ENCODE measurements around the gene ELOB. TPM values are rescaled to one million over a fixed set of nuclear protein-coding genes. Genes with fewer than 3 reads are reported as not detected.

The ELOB gene
- total and polyA plus RNA-seq, 4 experiments from 2014 or later = 83.0 to 270 (median 177) TPM

- peak in 4 of 5 donors; percentile 28 to 49 (median 36) for DNase-seq
- H3K36me3 Mint-ChIP-seq = no peaks in the 10 kb centered on the region
- H3K9me3 Mint-ChIP-seq = no peaks in the 10 kb centered on the region
- intact Hi-C loops (cut with micrococcal nuclease) = no loop called here
- ChIA-PET POLR2A (ENCODE audit: partially characterized antibody) (interaction anchor here (0.7 to 3.6 kb wide), 3 partner anchors 8 to 32 kb away, joined by 3 to 15 read pairs (median 14); partner anchors contain the start of genes ELOB and SRRM2), CTCF (ENCODE audit: partially characterized antibody) (interaction anchor here (1.1 kb wide), 1 partner anchor 83 kb away, joined by 4 read pairs; no protein-coding TSS in a partner anchor)
- peaks cover 1 to 8% (median 5%) of the 10 kb centered on the region in 4 donors for H3K4me1 Mint-ChIP-seq
- H3K4me3 ChIP-seq (ENCODE audit: low read length in 2 of 2) = peak overlapping the region; percentile 11 to 59
- no peaks in the 10 kb centered on the region for H3K9me3 ChIP-seq (ENCODE audit: control insufficient read depth in 1 of 2, low read length in 2 of 2)
- no peaks in the 10 kb centered on the region for H3K36me3 ChIP-seq (ENCODE audit: insufficient read depth, low read length)
- no peak overlapping the region for H3K27ac ChIP-seq (ENCODE audit: low read depth, low read length)
- peaks cover 8 to 14% of the 10 kb centered on the region in 2 donors for H3K27me3 Mint-ChIP-seq
- H3K4me1 ChIP-seq (ENCODE audit: insufficient read depth, low read length) = peaks cover 16% of the 10 kb centered on the region
- peak overlapping the region; percentile 76 to 89 (median 88) for H3K4me3 Mint-ChIP-seq
- no peaks in the 10 kb centered on the region for H3K27me3 ChIP-seq (ENCODE audit: insufficient read depth, low read length)
- peak overlapping the region in 6 of 7 donors; percentile 29 to 86 (median 72) for H3K27ac Mint-ChIP-seq
These were observed 8.3 kb upstream of the ELOB start for GRCh38 chr16:2785101-2785991.

GRCh38 chr16:2784358-2785100 lies 7.4 kb upstream of the ELOB start:
- intact Hi-C loops (cut with micrococcal nuclease) = no loop called here
- H3K9me3 ChIP-seq (ENCODE audit: control insufficient read depth in 1 of 2, low read length in 2 of 2) = no peaks in the 10 kb centered on the region
- peak overlapping the region; percentile 76 to 89 (median 88) for H3K4me3 Mint-ChIP-seq
- CTCF ChIA-PET (ENCODE audit: partially characterized antibody) = interaction anchor here (1.1 kb wide), 2 partner anchors 19 to 84 kb away, joined by 3 to 4 read pairs; no protein-coding TSS in a partner anchor
- H3K9me3 Mint-ChIP-seq = no peaks in the 10 kb centered on the region
- peak in 1 of 5 donors; percentile 28 for DNase-seq
- peak overlapping the region in 6 of 7 donors; percentile 29 to 86 (median 72) for H3K27ac Mint-ChIP-seq
- H3K27ac ChIP-seq (ENCODE audit: low read depth, low read length) = no peak overlapping the region
- no peaks in the 10 kb centered on the region for H3K27me3 ChIP-seq (ENCODE audit: insufficient read depth, low read length)
- peak overlapping the region; percentile 11 to 59 for H3K4me3 ChIP-seq (ENCODE audit: low read length in 2 of 2)
- no peaks in the 10 kb centered on the region for H3K36me3 Mint-ChIP-seq
- peaks cover 1 to 12% (median 5%) of the 10 kb centered on the region in 4 donors for H3K4me1 Mint-ChIP-seq
- H3K36me3 ChIP-seq (ENCODE audit: insufficient read depth, low read length) = no peaks in the 10 kb centered on the region
- peaks cover 16% of the 10 kb centered on the region for H3K4me1 ChIP-seq (ENCODE audit: insufficient read depth, low read length)
- H3K27me3 Mint-ChIP-seq = peaks cover 6 to 10% of the 10 kb centered on the region in 2 donors
- POLR2A ChIA-PET (ENCODE audit: partially characterized antibody) = interaction anchor here (3.6 kb wide), 1 partner anchor 31 kb away, joined by 15 read pairs; the partner anchor contains the start of gene SRRM2

- H3K36me3 ChIP-seq (ENCODE audit: insufficient read depth, low read length) = no peaks in the 10 kb centered on the region
- DNase-seq = peak in 1 of 5 donors; percentile 15
- H3K4me1 Mint-ChIP-seq = peaks cover 2 to 19% (median 6%) of the 10 kb centered on the region in 4 donors
- H3K9me3 Mint-ChIP-seq = no peaks in the 10 kb centered on the region
- peaks cover 22% of the 10 kb centered on the region for H3K4me1 ChIP-seq (ENCODE audit: insufficient read depth, low read length)
- H3K4me3 ChIP-seq (ENCODE audit: low read length in 2 of 2) = no peak overlapping the region
- peak overlapping the region in 2 of 7 donors; percentile 27 to 37 for H3K27ac Mint-ChIP-seq
- POLR2A ChIA-PET (ENCODE audit: partially characterized antibody) = interaction anchor here (1.3 to 3.6 kb wide), 2 partner anchors 30 to 85 kb away, joined by 3 to 15 read pairs; partner anchors contain the start of gene SRRM2
- no peaks in the 10 kb centered on the region for H3K36me3 Mint-ChIP-seq
- peak overlapping the region in 4 of 8 donors; percentile 13 to 45 (median 18) for H3K4me3 Mint-ChIP-seq
- no peak overlapping the region for H3K27ac ChIP-seq (ENCODE audit: low read depth, low read length)
- H3K27me3 Mint-ChIP-seq = peaks cover 3 to 8% of the 10 kb centered on the region in 2 donors
- H3K27me3 ChIP-seq (ENCODE audit: insufficient read depth, low read length) = no peaks in the 10 kb centered on the region
- CTCF ChIA-PET (ENCODE audit: partially characterized antibody) = interaction anchor here (1.1 kb wide), 1 partner anchor 19 kb away, joined by 3 read pairs; no protein-coding TSS in a partner anchor
- intact Hi-C loops (cut with micrococcal nuclease) = no loop called here
- no peaks in the 10 kb centered on the region for H3K9me3 ChIP-seq (ENCODE audit: control insufficient read depth in 1 of 2, low read length in 2 of 2)
These were observed 6.7 kb upstream of the ELOB start for GRCh38 chr16:2783581-2784357.

GRCh38 chr16:2782583-2783351 lies 5.7 kb upstream of the ELOB start:
- intact Hi-C loops (cut with micrococcal nuclease) = no loop called here

GRCh38 chr16:2779978-2780898 lies 3.2 kb upstream of the ELOB start:
- Histone ChIP-seq H3K9me3 (ENCODE audit: control insufficient read depth in 1 of 2, low read length in 2 of 2) (no peaks in the 10 kb centered on the region), H3K4me1 (ENCODE audit: insufficient read depth, low read length) (peaks cover 34% of the 10 kb centered on the region), H3K27me3 (ENCODE audit: insufficient read depth, low read length) (no peaks in the 10 kb centered on the region), H3K36me3 (ENCODE audit: insufficient read depth, low read length) (no peaks in the 10 kb centered on the region), H3K27ac (ENCODE audit: low read depth, low read length) (no peak overlapping the region), H3K4me3 (ENCODE audit: low read length in 2 of 2) (no peak overlapping the region)
- peak in 1 of 5 donors; percentile 24 for DNase-seq
- Mint-ChIP-seq H3K27ac (peak overlapping the region in 3 of 7 donors; percentile 46 to 72 (median 50)), H3K36me3 (peaks cover 0 to 20% of the 10 kb centered on the region in 2 donors), H3K4me3 (peak overlapping the region in 3 of 8 donors; percentile 39 to 59 (median 44)), H3K27me3 (no peaks in the 10 kb centered on the region), H3K4me1 (peaks cover 16 to 39% (median 30%) of the 10 kb centered on the region in 4 donors), H3K9me3 (no peaks in the 10 kb centered on the region)
- ChIA-PET POLR2A (ENCODE audit: partially characterized antibody) (interaction anchor here (0.7 to 0.8 kb wide), 2 partner anchors 27 to 88 kb away, joined by 3 read pairs; no protein-coding TSS in a partner anchor), CTCF (ENCODE audit: partially characterized antibody) (no interaction called here)
- intact Hi-C loops (cut with micrococcal nuclease) = loop anchor here (5.0 to 10.0 kb wide), 2 partner anchors 87 to 245 kb away; partner anchors contain the start of genes CEMP1 and PDPK1

More at GRCh38 chr16:2782583-2783351, 5.7 kb upstream of the ELOB start:
- Mint-ChIP-seq H3K9me3 (no peaks in the 10 kb centered on the region), H3K36me3 (peaks cover 0 to 6% of the 10 kb centered on the region in 2 donors), H3K27me3 (peaks cover 3 to 4% of the 10 kb centered on the region in 2 donors), H3K4me3 (peak overlapping the region in 1 of 8 donors; percentile 32), H3K27ac (peak overlapping the region in 1 of 7 donors; percentile 69), H3K4me1 (peaks cover 10 to 29% (median 16%) of the 10 kb centered on the region in 4 donors)
- DNase-seq = no peak
- Histone ChIP-seq H3K9me3 (ENCODE audit: control insufficient read depth in 1 of 2, low read length in 2 of 2) (no peaks in the 10 kb centered on the region), H3K27ac (ENCODE audit: low read depth, low read length) (no peak overlapping the region), H3K27me3 (ENCODE audit: insufficient read depth, low read length) (no peaks in the 10 kb centered on the region), H3K4me1 (ENCODE audit: insufficient read depth, low read length) (peaks cover 31% of the 10 kb centered on the region), H3K36me3 (ENCODE audit: insufficient read depth, low read length) (no peaks in the 10 kb centered on the region), H3K4me3 (ENCODE audit: low read length in 2 of 2) (no peak overlapping the region)
- ChIA-PET POLR2A (ENCODE audit: partially characterized antibody) (interaction anchor here (1.3 to 3.6 kb wide), 2 partner anchors 29 to 86 kb away, joined by 3 to 15 read pairs; partner anchors contain the start of gene SRRM2), CTCF (ENCODE audit: partially characterized antibody) (no interaction called here)
